ENCODE data around the gene LTC4S. TPM values are rescaled to one million over a fixed set of nuclear protein-coding genes. Genes with fewer than 3 reads are reported as not detected.

LTC4S gene
- total and polyA plus RNA-seq, 4 donors: 1.9 to 10.7 (median 8.4) TPM

DNA sequence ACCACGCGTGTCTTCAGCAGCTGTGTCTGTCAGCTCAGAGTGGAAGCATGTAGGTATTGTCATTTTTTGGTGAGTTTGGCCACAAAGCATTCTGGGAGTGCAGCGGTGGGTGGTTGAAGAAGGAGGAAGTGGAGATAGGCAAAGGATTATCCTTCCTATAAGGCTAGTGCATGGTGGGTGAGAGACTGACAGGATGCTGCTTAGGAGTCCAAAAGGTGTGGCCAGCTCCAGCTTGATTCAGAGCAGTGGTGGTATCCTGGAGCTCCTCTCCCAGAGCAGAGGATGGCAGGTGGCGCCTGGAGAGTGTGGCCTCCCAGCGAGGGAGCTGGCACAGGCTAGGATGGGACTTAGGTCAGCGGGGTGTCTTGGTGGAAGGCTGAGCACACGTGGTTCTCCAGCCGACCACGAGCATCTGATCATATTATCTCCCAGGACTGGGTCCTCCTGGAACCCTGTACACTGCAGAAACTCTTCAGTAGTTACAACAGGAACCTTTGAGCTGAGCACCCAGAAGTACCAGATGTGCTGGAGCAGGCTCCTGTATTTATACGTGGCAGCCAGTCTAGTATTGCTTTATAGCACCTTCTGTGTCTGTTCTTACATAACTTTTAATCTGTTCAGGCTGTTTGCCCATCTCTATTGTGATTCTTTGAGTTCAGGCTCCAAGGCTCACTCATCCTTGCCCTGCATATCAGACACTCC lies 31.6 kb upstream of the LTC4S start:
- no peak for DNase-seq (ENCODE audit: low read depth in 4 of 6, low spot score in 6 of 6)
- H3K4me3 ChIP-seq (ENCODE audit: low read depth, low read length): no peak overlapping the region
- H3K9me3 ChIP-seq (ENCODE audit: control insufficient read depth, insufficient read depth, low read length): no peaks in the 10 kb centered on the region
- peak overlapping the region; percentile 47 for H3K27ac ChIP-seq (ENCODE audit: low read depth, low read length)
- H3K4me1 ChIP-seq (ENCODE audit: control insufficient read depth, insufficient read depth, low read length): peaks cover 8% of the 10 kb centered on the region
- 44% methylated on average over 8 of the region's 10 CpGs for WGBS (ENCODE audit: insufficient coverage)
- H3K36me3 ChIP-seq (ENCODE audit: control insufficient read depth, insufficient read depth, low read length): peaks cover 20% of the 10 kb centered on the region
- no peaks in the 10 kb centered on the region for H3K27me3 ChIP-seq (ENCODE audit: control insufficient read depth, insufficient read depth, low read length)

DNA sequence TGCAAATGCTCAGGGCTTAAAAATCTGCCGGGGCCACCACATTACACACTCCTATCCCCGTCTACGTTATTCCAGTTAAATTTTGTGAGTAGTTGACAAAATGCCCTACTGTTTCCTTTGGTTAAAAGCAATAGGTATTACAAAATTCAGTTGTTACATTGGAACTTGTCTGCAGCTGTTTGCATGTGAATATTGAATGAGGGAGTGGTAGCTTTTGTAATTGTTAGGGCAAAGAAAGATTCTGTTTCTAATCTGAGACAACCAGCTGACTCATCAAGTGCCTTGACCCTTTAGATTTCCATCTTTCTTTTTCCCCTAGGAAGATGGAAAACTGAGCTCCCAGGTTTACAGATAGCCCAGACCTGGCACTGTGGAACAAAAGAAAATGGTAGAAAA lies 31.0 kb upstream of the LTC4S start:
- H3K4me1 ChIP-seq (ENCODE audit: control insufficient read depth, insufficient read depth, low read length): peaks cover 8% of the 10 kb centered on the region
- peaks cover 20% of the 10 kb centered on the region for H3K36me3 ChIP-seq (ENCODE audit: control insufficient read depth, insufficient read depth, low read length)
- no peak overlapping the region for H3K27ac ChIP-seq (ENCODE audit: low read depth, low read length)
- no peaks in the 10 kb centered on the region for H3K9me3 ChIP-seq (ENCODE audit: control insufficient read depth, insufficient read depth, low read length)
- H3K27me3 ChIP-seq (ENCODE audit: control insufficient read depth, insufficient read depth, low read length): no peaks in the 10 kb centered on the region
- H3K4me3 ChIP-seq (ENCODE audit: low read depth, low read length): no peak overlapping the region
- no peak for DNase-seq (ENCODE audit: low read depth in 4 of 6, low spot score in 6 of 6)
- WGBS (ENCODE audit: insufficient coverage): no CpG with 5 or more reads among the region's 3 CpGs

DNA sequence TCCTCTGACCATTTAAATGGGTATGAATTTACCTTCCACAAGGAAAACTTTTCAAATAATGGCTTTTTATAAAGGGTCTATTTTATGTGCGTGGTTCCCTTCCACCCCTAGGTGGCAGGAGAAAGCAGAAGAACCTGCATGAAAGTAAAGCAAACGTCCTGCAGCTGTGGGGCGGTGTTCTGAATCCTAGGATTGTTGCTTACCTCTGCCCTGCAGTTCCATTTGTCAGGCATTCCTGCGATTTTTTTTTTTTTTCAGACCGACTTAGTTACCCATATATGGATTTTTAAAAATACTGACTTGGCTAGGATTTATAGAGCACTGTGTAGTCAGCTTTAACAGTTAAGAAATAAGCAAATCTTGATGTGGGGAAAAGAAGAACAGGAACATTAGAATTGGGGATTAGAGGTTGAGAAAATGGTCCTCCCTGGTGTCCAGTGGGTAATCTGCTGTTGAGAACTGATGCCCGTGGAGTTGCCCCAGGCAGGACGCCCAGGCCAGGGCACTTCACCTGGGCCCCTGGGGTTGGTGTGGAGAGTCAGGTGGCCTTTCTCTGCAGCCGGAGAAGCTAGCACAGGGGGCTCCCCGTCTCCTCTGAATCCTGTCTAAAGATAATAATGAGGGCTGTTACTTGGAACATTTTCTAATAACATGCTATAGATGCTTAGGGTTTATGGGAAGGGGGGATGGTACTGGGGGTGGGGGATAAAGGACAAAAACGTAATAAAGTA lies 30.4 kb upstream of the LTC4S start:
- Histone ChIP-seq H3K4me1 (ENCODE audit: control insufficient read depth, insufficient read depth, low read length) (peaks cover 8% of the 10 kb centered on the region), H3K4me3 (ENCODE audit: low read depth, low read length) (no peak overlapping the region), H3K27me3 (ENCODE audit: control insufficient read depth, insufficient read depth, low read length) (no peaks in the 10 kb centered on the region), H3K36me3 (ENCODE audit: control insufficient read depth, insufficient read depth, low read length) (peaks cover 23% of the 10 kb centered on the region), H3K9me3 (ENCODE audit: control insufficient read depth, insufficient read depth, low read length) (no peaks in the 10 kb centered on the region), H3K27ac (ENCODE audit: low read depth, low read length) (no peak overlapping the region)
- 31% methylated on average over 5 of the region's 10 CpGs for WGBS (ENCODE audit: insufficient coverage)
- peak; percentile 31 to 86 (median 40) for DNase-seq (ENCODE audit: low read depth in 4 of 6, low spot score in 6 of 6)

DNA sequence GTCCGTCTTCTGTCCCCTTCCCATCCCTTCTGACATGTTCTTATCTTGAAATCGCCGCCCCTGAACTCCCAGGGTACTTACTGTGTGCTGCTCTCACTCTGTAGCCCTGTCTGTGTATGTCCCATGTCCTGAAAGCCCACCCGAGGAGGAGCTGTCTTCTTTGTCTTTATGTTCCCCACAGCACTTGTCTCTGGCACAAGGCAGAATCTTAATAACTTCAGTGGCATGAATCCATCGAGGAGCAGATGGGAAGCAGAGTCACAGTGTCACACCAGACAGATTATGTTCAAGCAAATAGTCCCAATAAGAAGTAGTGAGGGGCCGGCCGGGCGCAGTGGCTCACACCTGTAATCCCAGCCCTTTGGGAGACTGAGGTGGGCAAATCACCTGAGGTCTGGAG lies 29.7 kb upstream of the LTC4S start:
- Histone ChIP-seq H3K4me1 (ENCODE audit: control insufficient read depth, insufficient read depth, low read length) (peaks cover 8% of the 10 kb centered on the region), H3K36me3 (ENCODE audit: control insufficient read depth, insufficient read depth, low read length) (peaks cover 25% of the 10 kb centered on the region), H3K4me3 (ENCODE audit: low read depth, low read length) (no peak overlapping the region), H3K9me3 (ENCODE audit: control insufficient read depth, insufficient read depth, low read length) (no peaks in the 10 kb centered on the region), H3K27ac (ENCODE audit: low read depth, low read length) (no peak overlapping the region), H3K27me3 (ENCODE audit: control insufficient read depth, insufficient read depth, low read length) (no peaks in the 10 kb centered on the region)
- peak in 1 of 6 donors; percentile 87 for DNase-seq (ENCODE audit: low read depth in 4 of 6, low spot score in 6 of 6)
- 67% methylated on average over 8 of the region's 8 CpGs for WGBS (ENCODE audit: insufficient coverage)

DNA sequence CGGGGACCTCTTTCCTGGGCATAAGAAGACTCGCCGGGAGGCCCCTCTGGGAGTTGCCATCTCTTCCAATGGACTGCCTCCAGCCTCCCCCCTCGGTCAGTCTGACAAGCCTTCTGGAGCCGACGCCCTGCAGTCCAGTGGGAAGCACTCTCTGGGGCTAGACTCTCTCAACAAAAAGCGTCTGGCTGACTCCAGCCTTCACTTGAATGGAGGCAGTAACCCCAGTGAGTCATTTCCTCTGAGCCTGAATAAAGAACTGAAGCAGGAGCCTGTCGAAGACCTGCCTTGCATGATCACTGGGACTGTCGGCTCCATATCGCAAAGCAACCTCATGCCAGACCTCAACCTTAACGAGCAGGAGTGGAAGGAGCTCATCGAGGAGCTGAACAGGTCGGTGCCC lies 28.4 kb upstream of the LTC4S start:
- DNase-seq (ENCODE audit: low read depth in 4 of 6, low spot score in 6 of 6): no peak
- WGBS (ENCODE audit: insufficient coverage): 77% methylated on average over 13 of the region's 13 CpGs

DNA sequence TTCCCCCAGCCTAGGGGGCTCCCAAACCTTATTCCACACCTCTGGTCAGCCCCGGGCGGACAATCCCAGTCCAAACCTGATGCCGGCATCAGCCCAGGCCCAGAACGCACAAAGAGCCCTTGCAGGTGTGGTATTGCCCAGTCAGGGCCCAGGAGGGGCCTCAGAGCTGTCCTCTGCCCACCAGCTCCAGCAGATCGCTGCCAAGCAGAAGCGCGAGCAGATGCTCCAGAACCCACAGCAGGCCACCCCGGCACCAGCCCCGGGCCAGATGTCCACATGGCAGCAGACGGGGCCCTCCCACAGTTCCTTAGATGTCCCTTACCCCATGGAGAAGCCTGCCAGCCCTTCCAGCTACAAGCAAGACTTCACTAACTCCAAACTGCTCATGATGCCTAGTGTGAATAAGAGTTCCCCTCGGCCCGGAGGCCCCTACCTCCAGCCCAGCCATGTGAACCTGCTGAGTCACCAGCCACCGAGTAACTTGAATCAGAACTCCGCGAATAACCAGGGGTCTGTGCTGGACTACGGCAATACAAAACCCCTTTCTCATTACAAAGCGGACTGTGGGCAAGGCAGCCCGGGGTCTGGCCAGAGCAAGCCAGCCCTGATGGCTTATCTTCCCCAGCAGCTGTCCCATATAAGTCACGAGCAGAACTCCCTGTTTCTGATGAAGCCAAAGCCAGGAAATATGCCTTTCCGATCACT lies 27.6 kb upstream of the LTC4S start:
- peaks cover 43% of the 10 kb centered on the region for H3K36me3 ChIP-seq (ENCODE audit: control insufficient read depth, insufficient read depth, low read length)
- WGBS (ENCODE audit: insufficient coverage): 88% methylated on average over 20 of the region's 20 CpGs
- H3K27me3 ChIP-seq (ENCODE audit: control insufficient read depth, insufficient read depth, low read length): no peaks in the 10 kb centered on the region
- H3K9me3 ChIP-seq (ENCODE audit: control insufficient read depth, insufficient read depth, low read length): no peaks in the 10 kb centered on the region
- peaks cover 8% of the 10 kb centered on the region for H3K4me1 ChIP-seq (ENCODE audit: control insufficient read depth, insufficient read depth, low read length)
- no peak for DNase-seq (ENCODE audit: low read depth in 4 of 6, low spot score in 6 of 6)
- no peak overlapping the region for H3K4me3 ChIP-seq (ENCODE audit: low read depth, low read length)
- H3K27ac ChIP-seq (ENCODE audit: low read depth, low read length): no peak overlapping the region

More for the DNA sequence above, 28.4 kb upstream of the LTC4S start:
- peaks cover 38% of the 10 kb centered on the region for H3K36me3 ChIP-seq (ENCODE audit: control insufficient read depth, insufficient read depth, low read length)
- no peak overlapping the region for H3K4me3 ChIP-seq (ENCODE audit: low read depth, low read length)
- H3K4me1 ChIP-seq (ENCODE audit: control insufficient read depth, insufficient read depth, low read length): peaks cover 8% of the 10 kb centered on the region
- H3K9me3 ChIP-seq (ENCODE audit: control insufficient read depth, insufficient read depth, low read length): no peaks in the 10 kb centered on the region
- H3K27ac ChIP-seq (ENCODE audit: low read depth, low read length): no peak overlapping the region
- no peaks in the 10 kb centered on the region for H3K27me3 ChIP-seq (ENCODE audit: control insufficient read depth, insufficient read depth, low read length)

DNA sequence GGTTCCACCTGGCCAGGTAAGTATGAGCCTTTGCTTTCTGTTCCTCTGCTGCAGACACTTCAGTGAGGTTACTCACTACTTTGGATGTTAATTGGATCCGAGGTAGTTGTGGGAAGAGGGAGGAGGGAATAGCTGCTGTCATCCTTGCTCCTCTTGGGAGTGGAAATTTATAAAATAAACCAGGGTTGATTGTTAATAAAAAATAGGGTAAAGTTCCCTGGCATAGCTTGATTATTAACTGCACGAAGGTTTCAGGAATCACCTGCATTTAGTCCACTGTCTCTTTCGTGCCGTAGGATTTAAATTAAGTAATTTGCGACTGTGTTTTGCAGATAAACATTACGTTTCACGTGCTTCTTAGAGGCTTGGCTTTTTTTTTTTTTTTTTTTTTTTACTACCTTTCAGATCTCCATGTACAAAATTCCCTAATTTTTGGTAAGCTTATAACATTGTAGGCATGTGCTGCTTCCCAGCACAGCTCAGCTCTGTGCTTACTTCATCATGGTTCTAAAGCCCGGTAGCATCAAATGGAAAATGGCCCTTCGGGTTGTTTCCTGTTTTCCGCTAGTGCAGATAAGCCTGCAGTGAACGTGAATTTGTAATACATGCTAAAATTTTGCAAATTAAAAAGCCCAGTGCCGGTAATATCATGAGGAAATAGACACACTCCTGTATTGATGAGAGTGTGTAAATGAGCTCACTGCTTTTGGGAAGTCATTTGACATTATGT lies 26.9 kb upstream of the LTC4S start:
- Histone ChIP-seq H3K4me3 (ENCODE audit: low read depth, low read length) (no peak overlapping the region), H3K4me1 (ENCODE audit: control insufficient read depth, insufficient read depth, low read length) (peaks cover 8% of the 10 kb centered on the region), H3K36me3 (ENCODE audit: control insufficient read depth, insufficient read depth, low read length) (peaks cover 50% of the 10 kb centered on the region), H3K27me3 (ENCODE audit: control insufficient read depth, insufficient read depth, low read length) (no peaks in the 10 kb centered on the region), H3K27ac (ENCODE audit: low read depth, low read length) (no peak overlapping the region), H3K9me3 (ENCODE audit: control insufficient read depth, insufficient read depth, low read length) (no peaks in the 10 kb centered on the region)
- WGBS (ENCODE audit: insufficient coverage): 72% methylated on average over 6 of the region's 12 CpGs
- no peak for DNase-seq (ENCODE audit: low read depth in 4 of 6, low spot score in 6 of 6)

DNA sequence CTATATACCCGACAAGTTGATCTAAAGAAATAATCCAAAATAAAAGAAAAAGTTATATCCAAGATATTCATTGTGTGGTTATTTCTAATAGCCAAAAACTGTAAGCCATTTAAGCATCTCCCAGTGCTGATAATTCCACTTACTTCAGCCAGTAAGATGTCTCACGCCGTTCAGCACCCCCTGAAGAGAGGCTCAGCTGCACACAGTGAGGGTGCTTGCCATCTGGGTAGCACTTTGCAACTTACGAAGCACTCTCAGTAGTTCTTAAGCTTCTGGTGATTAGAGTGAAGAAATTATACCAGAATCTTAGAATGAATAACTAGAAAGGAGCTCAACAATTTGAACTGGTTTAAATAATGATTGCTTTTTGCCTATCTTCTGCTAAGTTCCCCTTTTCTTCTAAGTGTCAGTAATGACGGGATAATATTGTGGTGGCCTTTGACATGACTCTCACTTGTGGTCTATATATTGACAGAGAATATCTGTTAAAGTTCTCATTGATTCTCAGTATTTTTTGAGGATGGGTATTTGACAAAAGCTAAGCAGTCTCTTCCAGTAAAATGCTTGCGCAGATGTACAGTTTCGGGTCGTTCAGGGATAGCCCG lies 26.2 kb upstream of the LTC4S start:
- 100% methylated on average over 4 of the region's 9 CpGs for WGBS (ENCODE audit: insufficient coverage)
- no peak overlapping the region for H3K27ac ChIP-seq (ENCODE audit: low read depth, low read length)
- H3K4me3 ChIP-seq (ENCODE audit: low read depth, low read length): no peak overlapping the region
- peak in 1 of 6 donors; percentile 21 for DNase-seq (ENCODE audit: low read depth in 4 of 6, low spot score in 6 of 6)
- H3K36me3 ChIP-seq (ENCODE audit: control insufficient read depth, insufficient read depth, low read length): peaks cover 57% of the 10 kb centered on the region
- H3K9me3 ChIP-seq (ENCODE audit: control insufficient read depth, insufficient read depth, low read length): no peaks in the 10 kb centered on the region
- H3K27me3 ChIP-seq (ENCODE audit: control insufficient read depth, insufficient read depth, low read length): no peaks in the 10 kb centered on the region
- peaks cover 5% of the 10 kb centered on the region for H3K4me1 ChIP-seq (ENCODE audit: control insufficient read depth, insufficient read depth, low read length)

Data from spinal cord (tissue), 10 donors.